Panc1 (cell line): ENCODE data around the gene VSX1.

ENCODE experiments used
- POLR2AphosphoS5 ChIP-seq: IDR thresholded peaks from 2 replicates; pipeline ENCODE4 v1.6.1; 2012; ENCODE audit warnings: mild to moderate bottlenecking, low read depth, low read length, moderate library complexity
- TF ChIP-seq, protein P1 (sequence below): fragments of 450-650 bp; IDR thresholded peaks from 2 replicates; pipeline ENCODE4 v1.5.1; 2017; ENCODE audit warnings: mild to moderate bottlenecking
- TF ChIP-seq, protein P2 (sequence below), 2 experiments: IDR thresholded peaks; 2 replicates each; pipeline ENCODE4 v1.6.1; 2011 to 2012; ENCODE audit warnings: low read depth in 2 of 2, control low read depth in 1 of 2, low read length in 1 of 2, mild to moderate bottlenecking in 1 of 2, moderate library complexity in 1 of 2; ENCODE audit not compliant: insufficient read depth in 1 of 2

DNA sequence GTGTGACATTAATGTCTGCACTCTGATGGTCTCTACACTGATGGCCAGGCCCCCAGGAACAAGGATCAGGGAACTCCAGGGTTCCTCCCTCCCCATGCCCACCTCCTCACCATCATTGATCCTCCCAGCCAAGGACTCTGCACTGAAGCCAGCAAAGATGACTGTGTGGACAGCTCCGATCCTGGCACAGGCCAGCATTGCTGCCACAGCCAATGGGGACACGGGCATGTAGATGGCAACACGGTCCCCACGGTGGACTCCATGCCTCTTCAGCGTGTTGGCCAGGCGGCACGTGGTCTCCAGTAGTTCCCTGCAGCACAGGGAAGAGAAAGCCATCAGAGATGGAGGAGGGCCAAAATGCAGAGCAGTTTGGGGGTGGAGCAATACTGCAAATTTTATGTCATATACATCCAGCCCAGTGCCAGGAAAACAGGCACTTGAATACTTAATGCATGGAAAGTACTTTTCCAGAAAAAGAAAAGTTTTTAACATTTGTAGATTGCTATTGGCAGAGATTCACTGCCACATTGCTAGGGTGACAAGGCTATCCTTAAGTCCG lies 51.2 kb downstream of the VSX1 start:
- no peak for TF ChIP-seq POLR2AphosphoS5
- TF ChIP-seq, protein P1, sequence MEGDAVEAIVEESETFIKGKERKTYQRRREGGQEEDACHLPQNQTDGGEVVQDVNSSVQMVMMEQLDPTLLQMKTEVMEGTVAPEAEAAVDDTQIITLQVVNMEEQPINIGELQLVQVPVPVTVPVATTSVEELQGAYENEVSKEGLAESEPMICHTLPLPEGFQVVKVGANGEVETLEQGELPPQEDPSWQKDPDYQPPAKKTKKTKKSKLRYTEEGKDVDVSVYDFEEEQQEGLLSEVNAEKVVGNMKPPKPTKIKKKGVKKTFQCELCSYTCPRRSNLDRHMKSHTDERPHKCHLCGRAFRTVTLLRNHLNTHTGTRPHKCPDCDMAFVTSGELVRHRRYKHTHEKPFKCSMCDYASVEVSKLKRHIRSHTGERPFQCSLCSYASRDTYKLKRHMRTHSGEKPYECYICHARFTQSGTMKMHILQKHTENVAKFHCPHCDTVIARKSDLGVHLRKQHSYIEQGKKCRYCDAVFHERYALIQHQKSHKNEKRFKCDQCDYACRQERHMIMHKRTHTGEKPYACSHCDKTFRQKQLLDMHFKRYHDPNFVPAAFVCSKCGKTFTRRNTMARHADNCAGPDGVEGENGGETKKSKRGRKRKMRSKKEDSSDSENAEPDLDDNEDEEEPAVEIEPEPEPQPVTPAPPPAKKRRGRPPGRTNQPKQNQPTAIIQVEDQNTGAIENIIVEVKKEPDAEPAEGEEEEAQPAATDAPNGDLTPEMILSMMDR, result no peak
- TF ChIP-seq, protein P2, sequence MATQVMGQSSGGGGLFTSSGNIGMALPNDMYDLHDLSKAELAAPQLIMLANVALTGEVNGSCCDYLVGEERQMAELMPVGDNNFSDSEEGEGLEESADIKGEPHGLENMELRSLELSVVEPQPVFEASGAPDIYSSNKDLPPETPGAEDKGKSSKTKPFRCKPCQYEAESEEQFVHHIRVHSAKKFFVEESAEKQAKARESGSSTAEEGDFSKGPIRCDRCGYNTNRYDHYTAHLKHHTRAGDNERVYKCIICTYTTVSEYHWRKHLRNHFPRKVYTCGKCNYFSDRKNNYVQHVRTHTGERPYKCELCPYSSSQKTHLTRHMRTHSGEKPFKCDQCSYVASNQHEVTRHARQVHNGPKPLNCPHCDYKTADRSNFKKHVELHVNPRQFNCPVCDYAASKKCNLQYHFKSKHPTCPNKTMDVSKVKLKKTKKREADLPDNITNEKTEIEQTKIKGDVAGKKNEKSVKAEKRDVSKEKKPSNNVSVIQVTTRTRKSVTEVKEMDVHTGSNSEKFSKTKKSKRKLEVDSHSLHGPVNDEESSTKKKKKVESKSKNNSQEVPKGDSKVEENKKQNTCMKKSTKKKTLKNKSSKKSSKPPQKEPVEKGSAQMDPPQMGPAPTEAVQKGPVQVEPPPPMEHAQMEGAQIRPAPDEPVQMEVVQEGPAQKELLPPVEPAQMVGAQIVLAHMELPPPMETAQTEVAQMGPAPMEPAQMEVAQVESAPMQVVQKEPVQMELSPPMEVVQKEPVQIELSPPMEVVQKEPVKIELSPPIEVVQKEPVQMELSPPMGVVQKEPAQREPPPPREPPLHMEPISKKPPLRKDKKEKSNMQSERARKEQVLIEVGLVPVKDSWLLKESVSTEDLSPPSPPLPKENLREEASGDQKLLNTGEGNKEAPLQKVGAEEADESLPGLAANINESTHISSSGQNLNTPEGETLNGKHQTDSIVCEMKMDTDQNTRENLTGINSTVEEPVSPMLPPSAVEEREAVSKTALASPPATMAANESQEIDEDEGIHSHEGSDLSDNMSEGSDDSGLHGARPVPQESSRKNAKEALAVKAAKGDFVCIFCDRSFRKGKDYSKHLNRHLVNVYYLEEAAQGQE (IDR thresholded peaks at IDR 0.05; ENCODE audit: insufficient read depth in 1 of 2, low read depth in 2 of 2, low read length in 1 of 2), result no peak
